H54 (cell line): Measurements from ENCODE around the gene ABHD8.
A peak's percentile ranks its signal among the peaks of the same experiment; 100 is the strongest.
"Not testable (repeated sequence)": the region's sequence is repeated elsewhere in the genome, so short reads cannot be mapped to it uniquely, and the experiment has no call there.

Experiments used
- DNase-seq: peaks from one replicate; pipeline ENCODE4 v3.0.0; 2011; ENCODE audit warnings: low spot score, mixed read lengths; ENCODE audit not compliant: insufficient read length
- FAIRE-seq: peaks from 3 replicates; lab custom pipeline; 2011; peaks lifted over from hg19 to GRCh38; lab: Jason Lieb, UNC
- POLR2A ChIP-seq: IDR thresholded peaks from 2 replicates; pipeline ENCODE4 v1.6.1; 2011; ENCODE audit warnings: low read depth, mild to moderate bottlenecking, low read length

The ABHD8 gene

DNA sequence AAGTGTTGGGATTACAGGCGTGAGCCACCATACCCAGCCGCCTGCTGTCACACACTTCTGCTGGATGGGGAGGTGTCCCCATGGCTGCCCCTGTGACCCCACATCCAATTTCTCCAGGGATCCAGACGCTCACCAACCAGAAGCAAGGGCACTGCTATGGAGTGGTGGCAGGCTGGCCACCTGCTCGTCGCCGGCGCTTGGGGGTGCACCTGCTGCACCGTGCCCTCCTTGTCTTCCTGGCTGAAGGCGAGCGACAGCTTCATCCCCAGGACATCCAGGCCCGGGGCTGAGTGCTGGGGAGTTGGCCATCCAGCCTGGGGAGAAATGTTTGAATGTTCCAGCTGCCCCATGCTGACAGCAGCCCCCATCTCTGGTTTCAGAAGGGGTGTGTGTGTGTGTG is 17.0 kb downstream of the ABHD8 start:
- no peak for TF ChIP-seq POLR2A
- DNase-seq (no peak), FAIRE-seq (no peak)

DNA sequence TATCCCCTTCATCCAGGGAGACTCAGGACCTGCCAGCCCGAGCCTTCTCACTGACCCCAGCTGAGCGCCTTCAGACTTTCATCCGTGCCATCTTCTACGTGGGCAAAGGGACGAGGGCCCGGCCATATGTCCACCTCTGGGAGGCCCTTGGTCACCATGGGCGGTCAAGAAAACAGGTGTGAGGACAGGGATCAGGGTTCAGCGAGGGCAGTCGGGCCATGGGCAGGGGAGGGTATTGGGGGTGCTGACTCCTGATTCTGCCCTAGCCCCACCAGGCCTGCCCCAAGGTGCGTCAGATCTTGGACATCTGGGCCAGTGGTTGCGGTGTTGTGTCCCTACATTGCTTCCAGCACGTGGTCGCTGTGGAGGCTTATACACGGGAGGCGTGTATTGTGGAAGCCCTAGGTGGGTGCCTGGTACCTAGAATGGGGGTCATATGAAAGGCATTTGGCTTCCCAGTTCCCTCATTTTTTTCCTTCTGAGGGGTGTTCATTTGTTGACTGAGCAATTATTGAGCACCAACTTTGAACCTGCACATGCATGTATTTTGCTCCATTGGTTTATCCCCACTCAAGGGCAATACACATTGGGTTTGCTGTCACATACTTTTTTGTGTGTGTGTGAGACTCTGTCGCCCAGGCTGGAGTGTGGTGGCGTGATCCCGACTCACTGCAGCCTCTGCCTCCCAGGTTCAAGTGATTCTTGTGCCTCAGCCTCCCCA is 17.6 kb downstream of the ABHD8 start:
- FAIRE-seq (no peak), DNase-seq (no peak)
- no peak for TF ChIP-seq POLR2A

DNA sequence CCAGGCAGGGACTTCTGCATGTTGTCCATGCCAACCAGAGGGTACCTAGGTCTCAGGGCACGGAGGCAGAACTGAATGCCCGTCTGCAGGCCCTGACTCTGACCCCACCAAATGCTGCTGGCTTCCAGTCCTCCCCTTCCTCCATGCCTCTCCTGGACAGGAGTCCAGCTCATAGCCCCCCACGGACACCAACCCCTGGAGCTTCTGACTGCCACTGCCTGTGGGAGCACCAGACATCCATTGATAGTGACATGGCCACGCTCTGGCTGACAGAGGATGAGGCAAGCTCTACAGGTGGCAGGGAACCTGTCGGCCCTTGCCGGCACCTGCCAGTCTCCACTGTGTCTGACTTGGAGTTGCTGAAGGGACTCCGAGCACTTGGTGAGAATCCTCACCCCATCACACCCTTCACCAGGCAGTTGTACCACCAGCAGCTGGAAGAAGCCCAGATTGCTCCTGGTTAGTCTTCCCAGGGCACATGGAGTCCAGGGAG is 19.7 kb downstream of the ABHD8 start:
- FAIRE-seq = no peak
- TF ChIP-seq POLR2A = no peak
- no peak for DNase-seq

DNA sequence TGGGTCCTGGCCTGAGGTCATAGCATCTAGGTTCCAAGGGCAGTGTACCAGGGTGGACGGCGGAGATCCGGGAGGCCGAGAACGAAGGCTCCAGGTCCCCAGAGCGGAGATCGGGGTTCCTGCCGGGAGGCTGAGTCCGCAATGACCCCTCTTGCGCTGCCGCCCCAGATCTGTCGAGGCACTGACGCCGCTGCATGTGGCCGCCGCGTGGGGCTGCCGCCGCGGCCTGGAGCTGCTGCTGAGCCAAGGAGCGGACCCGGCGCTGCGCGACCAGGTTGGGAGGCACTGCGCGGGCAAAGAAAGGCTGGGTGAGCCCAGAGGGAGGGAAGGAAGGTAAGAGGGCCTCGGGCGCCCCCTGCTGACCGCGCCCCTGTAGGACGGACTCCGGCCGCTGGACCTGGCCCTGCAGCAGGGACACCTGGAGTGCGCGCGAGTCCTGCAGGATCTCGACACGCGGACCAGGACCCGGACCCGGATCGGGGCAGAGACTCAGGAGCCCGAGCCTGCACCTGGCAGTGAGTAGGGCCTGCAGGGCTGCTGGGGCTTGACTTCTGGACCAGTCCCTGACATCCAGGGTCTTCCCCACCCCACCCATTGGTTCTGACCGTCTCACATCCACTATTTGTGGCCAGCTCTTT is 20.6 kb downstream of the ABHD8 start:
- DNase-seq (peak; percentile 86), FAIRE-seq (no peak)
- 0 out of 2 replicates have a peak, but pooled peaks have one; percentile 12 for TF ChIP-seq POLR2A

DNA sequence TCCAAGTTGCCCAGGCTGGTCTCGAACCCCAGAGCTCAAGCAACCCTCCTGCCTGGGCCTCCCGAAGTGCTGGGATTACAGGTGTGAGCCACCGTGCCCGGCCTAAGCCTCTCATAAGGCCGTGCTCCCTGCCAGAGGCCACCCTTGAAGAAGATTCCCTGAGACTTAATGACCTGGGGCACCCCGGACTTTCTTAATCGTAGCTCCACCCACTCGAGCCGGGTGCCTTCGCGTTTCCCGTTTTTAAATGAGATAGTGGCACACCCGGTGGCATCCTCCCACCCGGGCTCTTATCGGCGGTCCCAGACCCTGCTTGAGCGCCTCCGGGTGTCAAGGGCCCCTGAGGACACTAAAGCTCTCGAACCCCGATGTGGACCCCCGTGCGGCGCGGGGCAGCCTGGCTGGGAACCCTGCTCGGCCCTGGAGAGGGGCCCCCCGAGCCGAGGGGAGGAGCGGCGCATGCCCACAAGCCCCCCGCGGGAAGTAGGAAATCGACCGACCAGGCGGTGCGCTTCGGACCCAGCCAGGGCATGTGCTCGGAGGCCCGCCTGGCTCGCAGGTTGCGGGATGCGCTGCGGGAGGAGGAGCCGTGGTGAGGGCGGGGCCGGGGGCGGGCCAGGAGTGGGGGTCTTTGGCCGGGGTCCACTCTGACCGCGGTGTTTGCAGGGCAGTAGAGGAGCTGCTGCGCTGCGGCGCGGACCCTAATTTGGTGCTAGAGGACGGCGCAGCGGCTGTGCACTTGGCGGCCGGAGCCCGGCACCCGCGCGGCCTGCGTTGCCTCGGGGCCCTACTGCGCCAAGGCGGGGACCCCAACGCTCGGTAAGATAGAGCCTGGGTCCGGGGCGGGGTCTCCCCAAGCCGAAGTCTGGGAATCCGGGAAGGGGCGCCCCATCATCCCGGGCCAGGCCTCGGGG is 21.6 kb downstream of the ABHD8 start, which contains the start of gene ANKLE1:
TSS of gene ANKLE1 (plus strand) at position 511 of the 914 bp plus-strand sequence. CDS start at position 531, 20 bp downstream.
- FAIRE-seq = no peak
- DNase-seq = no peak
- TF ChIP-seq POLR2A = no peak

DNA sequence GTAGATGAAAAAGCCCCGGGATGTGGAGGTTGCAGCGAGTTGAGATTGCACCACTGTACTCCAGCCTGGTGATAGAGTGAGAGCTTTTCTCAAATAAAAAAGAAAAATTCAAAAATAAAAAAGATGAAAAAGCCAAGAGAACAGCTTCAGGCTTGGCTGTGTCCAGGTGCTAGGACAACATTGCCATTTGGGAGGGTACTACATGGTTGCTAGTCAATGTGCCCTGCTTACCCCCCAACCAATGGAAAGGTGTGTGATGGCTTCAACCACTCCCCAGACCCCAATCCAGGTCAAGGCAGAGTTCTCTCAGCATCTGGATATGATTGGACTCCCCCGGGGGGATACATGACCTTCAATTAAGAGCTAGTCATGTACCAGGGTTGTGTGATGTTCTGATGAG is 23.8 kb downstream of the ABHD8 start:
- FAIRE-seq = no peak
- no peak for TF ChIP-seq POLR2A
- DNase-seq = no peak

DNA sequence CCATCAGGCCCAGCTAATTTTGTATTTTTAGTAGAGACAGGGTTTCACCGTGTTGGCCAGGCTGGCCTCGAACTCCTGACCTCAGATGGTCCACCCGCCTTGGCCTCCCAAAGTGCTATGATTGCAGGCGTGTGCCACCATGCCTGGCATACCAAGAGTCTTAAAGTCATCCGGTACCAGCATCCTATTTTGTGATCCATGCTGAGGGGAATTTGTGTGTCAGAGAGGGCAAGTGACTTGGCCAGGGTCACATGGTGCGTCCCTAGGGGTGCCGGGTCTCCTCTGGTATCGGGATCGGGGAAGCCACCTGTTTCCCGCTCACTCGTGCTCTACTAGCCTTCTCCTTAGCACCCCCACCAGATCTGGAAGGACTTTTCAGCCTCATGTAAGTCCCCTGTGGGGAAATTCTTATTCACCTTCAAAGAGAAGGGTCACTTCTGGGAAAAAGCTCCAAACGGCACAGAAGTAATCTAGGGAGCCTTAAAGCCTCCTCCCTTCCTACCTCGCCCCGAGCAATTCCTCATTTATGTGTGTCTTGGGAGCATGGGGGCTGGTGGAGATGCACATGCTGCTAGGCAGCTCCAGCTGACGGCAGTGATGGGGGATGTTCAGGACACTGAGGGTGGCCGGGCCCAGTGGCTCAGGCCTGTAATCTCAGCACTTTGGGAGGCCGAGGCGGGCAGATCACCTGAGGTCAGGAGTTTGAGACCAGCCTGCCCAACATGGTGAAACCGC is 27.6 kb downstream of the ABHD8 start:
- FAIRE-seq (no peak), DNase-seq (no peak)
- TF ChIP-seq POLR2A = no peak

DNA sequence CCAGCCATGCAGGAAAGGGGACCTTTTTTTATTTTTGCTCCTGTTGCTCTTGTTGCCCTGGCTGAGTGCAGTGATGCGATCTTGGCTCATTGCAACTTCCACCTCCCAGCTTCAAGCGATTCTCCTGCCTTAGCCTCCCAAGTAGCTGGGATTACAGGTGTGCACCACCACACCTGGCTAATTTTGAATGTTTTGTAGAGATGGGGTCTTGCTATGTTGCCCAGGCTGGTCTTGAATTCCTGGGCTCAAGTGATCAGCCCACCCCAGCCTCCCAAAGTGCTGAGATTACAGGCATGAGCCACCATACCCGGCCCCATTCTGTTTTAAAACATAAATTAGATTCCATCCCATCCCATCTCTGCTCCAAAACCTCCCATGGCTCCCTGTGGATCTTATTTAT is 28.3 kb downstream of the ABHD8 start:
- not testable (repeated sequence) for DNase-seq, FAIRE-seq

DNA sequence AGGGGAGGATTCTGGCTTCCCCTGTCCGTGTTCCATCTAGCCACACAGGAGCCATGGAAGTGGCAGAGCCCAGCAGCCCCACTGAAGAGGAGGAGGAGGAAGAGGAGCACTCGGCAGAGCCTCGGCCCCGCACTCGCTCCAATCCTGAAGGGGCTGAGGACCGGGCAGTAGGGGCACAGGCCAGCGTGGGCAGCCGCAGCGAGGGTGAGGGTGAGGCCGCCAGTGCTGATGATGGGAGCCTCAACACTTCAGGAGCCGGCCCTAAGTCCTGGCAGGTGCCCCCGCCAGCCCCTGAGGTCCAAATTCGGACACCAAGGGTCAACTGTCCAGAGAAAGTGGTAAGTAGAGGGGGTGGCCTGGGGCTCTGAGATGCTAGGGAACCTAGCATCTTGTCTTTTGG is 34.5 kb downstream of the ABHD8 start:
- no peak for FAIRE-seq

DNA sequence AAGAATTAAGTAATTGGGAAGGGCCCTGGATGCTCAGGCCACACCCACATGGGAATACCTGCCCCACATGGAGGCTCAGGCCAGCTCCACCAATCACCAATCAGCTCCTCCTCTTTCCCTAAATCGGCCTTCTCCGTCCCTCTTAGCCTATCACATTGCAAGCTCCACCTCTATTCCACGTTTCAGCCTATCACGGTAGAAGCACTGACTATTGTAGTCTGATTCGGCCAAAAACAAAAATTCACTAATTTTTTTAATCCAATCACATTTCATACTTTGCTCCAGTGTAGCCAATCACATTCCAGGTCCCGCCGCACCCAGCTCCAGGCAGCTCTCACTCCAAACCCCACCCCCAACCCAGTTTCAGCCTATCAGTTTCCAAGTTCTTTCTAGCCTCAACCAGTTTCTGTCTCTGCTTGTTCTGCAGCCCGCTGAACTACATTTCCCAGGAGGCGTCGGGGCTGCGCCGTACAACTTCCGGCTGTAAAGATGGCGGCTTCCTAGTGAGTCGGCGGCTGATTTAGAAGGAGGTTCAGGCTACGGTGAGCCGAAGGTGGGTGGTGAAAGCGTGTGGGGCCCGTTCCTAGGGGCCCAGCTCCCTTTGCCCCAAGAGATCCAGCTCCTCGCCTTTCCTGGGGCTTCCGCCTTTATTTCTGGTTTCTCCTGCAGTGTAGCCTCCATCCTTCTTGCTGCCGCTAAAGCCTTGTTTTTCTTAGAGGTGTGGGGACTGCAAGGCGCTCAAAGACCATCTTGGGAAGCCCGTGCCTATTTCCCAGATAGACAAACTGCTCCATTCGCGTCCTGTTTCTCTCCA is 36.0 kb downstream of the ABHD8 start, which contains the start of gene BABAM1:
TSS of gene BABAM1 (plus strand) at position 469 of the 814 bp plus-strand sequence. CDS start 1,364 bp downstream, outside the sequence.
- DNase-seq (peak; percentile 97), FAIRE-seq (peak; percentile 91)
- peak; percentile 59 for TF ChIP-seq POLR2A

More for the DNA sequence above, 34.5 kb downstream of the ABHD8 start:
- TF ChIP-seq POLR2A = no peak
- no peak for DNase-seq

DNA sequence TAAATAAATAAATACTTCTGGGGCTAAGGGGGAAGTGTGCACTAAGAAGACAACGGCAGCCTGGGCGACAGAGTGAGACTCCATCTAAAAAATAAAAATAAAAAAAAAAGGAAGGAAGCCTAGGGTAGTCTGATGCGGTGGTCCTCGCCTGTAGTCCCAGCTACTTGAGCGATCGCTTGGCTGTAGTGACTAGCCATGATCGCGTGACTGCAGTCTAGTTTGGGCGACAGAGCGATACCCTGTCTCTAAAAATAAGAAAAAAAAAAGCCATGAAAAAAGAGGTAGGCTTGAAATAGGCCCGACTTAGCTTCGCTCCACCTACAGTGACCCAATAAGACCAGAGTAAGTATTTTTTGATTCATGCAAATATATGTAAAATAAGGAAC is 36.6 kb downstream of the ABHD8 start:
- FAIRE-seq (no peak), DNase-seq (no peak)
- TF ChIP-seq POLR2A = no peak

DNA sequence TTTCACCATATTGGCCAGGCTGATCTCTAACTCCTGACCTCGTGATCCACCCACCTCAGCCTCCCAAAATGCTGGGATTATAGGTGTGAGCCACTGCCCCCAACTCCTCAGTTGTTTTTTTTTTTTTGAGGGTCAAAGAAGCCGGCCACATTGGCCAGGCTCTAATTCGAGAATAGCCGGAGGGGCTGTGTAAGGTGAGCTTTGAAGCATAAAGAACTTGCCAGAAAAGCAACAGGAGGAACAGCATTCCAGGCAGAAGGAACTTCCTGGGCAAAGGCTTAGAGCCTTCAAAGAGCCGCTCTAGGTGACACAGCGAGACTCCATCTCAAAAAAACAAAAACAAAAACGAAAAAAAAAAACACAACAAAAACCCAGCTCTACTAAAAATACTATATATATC is 37.2 kb downstream of the ABHD8 start:
- DNase-seq = no peak
- no peak for TF ChIP-seq POLR2A
- no peak for FAIRE-seq
